Liver (tissue), 3 donors: ENCODE data around the gene TMEM94.

Experiments
- GABPA ChIP-seq, 2 donors: IDR thresholded peaks in 1 of 2; conservative IDR thresholded peaks in 1 of 2; 2 replicates each; pipeline ENCODE4 v1.6.1; 2016; ENCODE audit warnings: antibody characterized with exemption in 2 of 2, mild to moderate bottlenecking in 1 of 2, moderate library complexity in 1 of 2
- SP1 ChIP-seq: IDR thresholded peaks from 2 replicates; pipeline ENCODE4 v1.6.1; 2018; ENCODE audit warnings: antibody characterized with exemption, mild to moderate bottlenecking
- TAF1 ChIP-seq: conservative IDR thresholded peaks from 2 replicates; pipeline ENCODE4 v1.6.1; 2016; ENCODE audit warnings: antibody characterized with exemption, mild to moderate bottlenecking
- TF ChIP-seq, protein P1 (sequence below): fragments of 150-350 bp; IDR thresholded peaks from 2 replicates; pipeline ENCODE4 v1.5.1; 2017; ENCODE audit warnings: improper control_type of control experiment, low read depth, low read length; ENCODE audit not compliant: missing input control
- TF ChIP-seq, protein P2 (sequence below): IDR thresholded peaks from 2 replicates; pipeline ENCODE4 v1.6.1; 2016; ENCODE audit warnings: antibody characterized with exemption
- donor health status: healthy.
- donor health status: healthy.

DNA sequence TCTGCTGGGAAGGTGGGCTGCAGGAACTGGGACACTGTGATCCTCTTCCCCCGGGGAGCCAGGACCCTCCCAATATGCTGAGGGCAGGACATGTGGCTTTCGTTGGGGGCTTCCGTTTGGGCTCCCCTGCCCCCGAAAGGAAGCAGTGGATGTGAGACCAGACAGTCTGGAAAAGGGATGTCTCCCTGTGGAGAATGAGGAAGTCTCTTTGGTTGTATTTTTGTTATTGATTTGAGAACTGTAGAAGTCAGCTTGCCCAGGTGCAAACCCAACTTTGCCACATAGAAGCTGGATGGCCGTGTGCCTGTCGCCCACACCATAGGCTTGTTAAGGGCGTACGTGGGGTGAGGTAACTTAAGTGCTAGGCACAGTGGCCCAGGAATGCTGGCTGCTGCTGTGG lies 87.8 kb downstream of the TMEM94 start:
- TF ChIP-seq, protein P1, sequence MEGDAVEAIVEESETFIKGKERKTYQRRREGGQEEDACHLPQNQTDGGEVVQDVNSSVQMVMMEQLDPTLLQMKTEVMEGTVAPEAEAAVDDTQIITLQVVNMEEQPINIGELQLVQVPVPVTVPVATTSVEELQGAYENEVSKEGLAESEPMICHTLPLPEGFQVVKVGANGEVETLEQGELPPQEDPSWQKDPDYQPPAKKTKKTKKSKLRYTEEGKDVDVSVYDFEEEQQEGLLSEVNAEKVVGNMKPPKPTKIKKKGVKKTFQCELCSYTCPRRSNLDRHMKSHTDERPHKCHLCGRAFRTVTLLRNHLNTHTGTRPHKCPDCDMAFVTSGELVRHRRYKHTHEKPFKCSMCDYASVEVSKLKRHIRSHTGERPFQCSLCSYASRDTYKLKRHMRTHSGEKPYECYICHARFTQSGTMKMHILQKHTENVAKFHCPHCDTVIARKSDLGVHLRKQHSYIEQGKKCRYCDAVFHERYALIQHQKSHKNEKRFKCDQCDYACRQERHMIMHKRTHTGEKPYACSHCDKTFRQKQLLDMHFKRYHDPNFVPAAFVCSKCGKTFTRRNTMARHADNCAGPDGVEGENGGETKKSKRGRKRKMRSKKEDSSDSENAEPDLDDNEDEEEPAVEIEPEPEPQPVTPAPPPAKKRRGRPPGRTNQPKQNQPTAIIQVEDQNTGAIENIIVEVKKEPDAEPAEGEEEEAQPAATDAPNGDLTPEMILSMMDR, result no peak
- TF ChIP-seq TAF1, result no peak
- TF ChIP-seq, protein P2, sequence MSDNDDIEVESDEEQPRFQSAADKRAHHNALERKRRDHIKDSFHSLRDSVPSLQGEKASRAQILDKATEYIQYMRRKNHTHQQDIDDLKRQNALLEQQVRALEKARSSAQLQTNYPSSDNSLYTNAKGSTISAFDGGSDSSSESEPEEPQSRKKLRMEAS, result no peak
- TF ChIP-seq SP1, result no peak
- TF ChIP-seq GABPA (IDR thresholded peaks at IDR 0.05 in 1 of 2, conservative IDR thresholded peaks at IDR 0.05 in 1 of 2), result no peak
